ENCODE data around the gene UBQLN1.

The UBQLN1 gene

DNA sequence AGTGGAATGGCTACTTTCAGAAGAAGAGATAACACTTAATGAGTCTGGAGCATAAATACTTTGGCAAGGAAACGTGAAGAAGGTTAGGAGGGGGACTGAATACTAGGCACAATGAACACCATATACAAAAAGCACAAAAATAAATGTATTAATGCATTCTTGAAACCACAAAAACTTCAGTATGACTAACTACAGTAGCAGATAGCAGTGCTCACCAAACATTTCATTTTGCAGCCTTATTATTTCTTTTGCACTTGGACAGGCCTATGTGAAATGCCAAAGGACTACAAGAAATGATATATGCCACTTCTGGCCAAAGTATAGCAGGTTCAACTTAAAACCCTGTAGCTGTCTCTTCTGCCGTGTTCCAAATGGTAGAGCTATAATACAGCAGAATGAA lies 26.3 kb downstream of the UBQLN1 start:
- no peak for DNase-seq

GRCh38 chr9:83680233-83680632 lies 27.5 kb downstream of the UBQLN1 start:
- no peak for DNase-seq

- DNase-seq: no peak
Measured at GRCh38 chr9:83677596-83677995, 30.2 kb downstream of the UBQLN1 start.

DNA sequence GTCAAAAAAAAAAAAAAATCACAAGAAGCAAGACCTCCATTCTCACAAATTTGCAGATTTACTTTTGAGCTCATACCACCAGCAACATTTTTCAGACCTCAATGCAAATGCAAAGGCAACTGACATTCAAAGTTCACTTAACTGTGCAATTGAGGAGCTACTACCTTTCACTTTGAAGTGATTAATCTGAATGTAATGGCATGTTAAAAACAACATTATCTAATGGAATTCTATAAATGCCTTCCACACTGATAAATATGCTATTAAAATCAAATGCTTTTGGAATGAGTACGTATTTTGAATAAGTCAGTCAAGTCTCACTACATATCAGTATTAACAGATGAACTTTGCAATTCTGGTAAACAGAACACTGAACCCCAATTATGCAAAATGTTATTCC lies 32.3 kb downstream of the UBQLN1 start:
- no peak for DNase-seq

DNA sequence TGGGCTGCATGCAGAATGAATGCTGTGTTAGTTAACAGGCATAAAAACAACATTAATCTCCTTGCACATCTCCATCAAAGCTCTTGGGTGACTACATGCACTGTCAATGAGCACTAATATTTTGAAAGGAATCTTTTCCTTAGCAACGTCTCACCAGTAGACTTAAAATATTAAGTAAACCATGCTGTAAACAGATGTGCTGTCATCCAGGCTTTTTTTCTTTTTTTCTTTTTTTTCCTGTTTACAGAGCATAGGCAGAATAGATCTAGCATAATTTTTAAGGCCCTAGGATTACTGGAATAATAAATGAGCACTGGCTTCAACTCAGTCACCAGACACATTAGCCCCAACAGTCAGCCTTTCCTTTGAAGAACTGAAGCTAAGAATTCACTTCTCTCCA lies 36.3 kb downstream of the UBQLN1 start:
- no peak for DNase-seq

DNA sequence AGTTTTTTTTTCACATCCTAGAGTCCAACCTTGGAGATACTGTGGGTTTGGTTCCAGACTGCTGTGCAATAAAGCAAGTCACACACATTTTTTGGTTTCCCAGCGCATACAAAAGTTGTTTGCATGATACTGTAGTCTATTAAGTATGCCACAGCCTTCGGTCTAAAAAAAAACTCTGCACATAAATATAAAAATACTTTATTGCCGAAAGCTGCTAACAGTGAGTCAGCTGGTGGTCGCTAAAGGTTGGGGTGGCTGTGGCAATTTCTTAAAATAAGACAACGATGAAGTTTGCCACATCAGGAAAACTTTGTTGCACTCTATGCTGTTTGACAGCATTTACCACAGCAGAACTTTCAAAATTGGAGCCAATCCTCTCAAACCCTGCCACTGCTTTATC lies 37.4 kb downstream of the UBQLN1 start:
- DNase-seq: no peak

DNA sequence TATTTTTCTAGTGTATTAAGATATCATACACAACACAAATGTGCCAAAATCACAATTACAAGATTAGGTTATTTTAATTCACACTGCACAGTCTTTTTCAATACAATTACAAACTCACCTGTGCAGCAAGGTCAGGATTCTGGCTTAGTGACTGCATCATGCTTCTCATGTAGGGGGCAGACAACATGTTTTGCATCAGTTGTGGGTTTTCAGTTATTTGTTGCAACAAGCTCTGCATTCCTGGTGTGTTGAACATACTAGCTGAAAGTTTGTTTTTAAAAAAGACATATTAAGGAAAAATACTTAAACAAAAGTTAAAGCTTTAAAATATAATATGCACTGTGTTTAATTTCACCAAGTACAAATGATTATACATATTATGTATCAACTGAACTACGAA lies 38.7 kb downstream of the UBQLN1 start:
- DNase-seq: no peak

DNA sequence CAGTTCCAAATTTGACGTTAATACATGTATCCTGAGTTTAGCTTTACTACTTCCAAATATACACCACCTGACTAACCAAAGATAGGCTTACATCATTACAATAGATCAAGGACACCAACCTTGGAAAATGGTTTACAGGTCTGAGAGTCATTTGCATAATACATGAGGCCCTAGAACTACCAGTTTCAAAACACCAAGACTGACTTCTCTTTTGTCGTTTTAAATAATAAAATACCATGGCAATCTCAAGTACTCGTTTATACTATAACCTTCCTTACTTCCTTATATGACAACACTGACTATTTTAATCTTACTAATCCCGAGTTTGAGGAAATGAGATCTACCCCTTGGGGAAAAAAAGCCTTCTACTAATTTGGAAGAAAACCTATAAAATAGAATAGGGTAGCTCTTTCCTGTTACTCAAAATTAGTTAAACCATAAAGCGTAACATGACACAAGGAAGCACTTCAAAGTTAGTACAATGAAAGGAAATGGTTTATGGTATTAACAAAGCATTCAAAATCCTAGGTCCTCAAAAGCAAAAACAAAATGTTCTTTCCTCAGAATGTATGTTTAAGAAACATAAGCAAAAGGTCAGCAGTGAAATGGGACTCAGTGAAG lies 42.1 kb downstream of the UBQLN1 start:
- DNase-seq: no peak

DNA sequence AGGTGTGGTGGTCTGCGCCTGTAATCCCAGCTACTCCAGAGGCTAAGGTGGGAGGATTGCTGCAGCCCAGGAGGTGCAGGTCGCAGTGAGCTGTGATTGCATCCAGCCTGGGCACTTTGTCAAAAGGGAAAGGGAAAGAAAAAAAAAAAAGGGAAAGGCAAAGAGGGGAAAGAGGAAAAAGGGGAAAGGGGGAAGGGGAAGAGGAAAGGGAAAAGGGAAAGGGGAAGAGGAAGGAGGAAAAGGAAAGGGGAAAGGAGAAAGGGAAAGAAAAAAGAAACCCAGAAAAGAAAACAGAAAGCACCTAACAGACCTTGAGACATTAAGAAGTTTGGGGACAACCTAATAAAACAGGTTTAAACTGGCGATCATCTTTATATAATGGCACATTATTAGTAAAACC lies 44.8 kb downstream of the UBQLN1 start:
- DNase-seq: no peak

DNA sequence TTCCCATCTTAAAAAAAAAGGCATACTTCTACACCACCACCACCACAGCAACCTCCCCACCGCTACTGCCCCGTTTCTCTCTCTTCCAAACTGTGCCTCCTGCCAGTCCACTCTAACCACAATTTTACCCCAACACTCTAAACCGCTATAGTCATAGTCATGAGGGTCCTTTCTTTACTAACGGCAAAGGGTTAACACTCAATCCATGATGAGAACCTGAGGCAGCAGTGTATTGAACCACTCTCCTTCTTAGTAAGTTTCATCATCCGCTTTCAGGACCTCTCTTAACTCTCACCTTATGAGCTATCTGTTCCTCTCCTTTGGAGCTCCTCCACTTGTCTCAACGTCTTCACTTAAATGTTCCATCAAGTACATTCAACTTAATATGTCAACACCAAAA lies 50.8 kb downstream of the UBQLN1 start:
- DNase-seq: no peak

- DNase-seq: no peak
Measured at GRCh38 chr9:83656032-83656680, 51.6 kb downstream of the UBQLN1 start.

DNA sequence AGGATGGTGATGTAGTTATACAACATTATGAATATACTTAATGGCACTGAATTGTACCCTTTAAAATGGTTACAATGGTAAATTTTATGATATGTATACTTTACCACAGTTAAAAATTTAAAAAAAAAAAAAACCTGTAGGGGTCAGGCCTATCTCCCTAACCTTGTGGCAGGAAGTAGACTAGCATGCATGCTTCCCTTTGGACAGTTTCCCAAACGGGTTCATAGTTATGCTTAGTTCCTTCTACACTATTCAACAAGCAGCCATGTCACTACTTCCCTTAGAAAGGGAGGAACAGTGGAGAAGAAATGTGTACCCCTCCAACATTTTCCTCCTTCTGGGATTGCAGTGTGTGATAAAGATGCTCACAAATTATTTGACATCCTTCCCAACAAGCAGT lies 52.3 kb downstream of the UBQLN1 start:
- no peak for DNase-seq

- no peak for DNase-seq
Measured at GRCh38 chr9:83652433-83652832, 55.3 kb downstream of the UBQLN1 start.

DNA sequence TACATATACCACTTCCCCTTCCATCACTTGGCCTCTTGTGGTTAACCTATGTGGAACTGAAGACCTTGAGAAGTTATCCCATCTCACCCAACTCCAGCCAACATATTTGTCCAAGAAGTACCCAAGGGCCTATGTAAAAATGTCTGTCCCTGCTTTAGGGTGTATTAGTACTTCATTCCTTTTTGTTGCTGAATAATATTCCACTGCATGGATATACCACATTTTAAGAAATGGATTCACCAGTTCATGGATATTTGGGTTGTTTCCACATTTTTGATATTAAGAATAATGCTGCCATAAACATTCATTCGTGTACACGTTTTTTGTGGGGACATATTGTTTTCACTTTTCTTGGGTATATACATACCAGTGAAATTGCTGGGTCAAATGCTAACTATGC lies 56.2 kb downstream of the UBQLN1 start:
- no peak for DNase-seq

- DNase-seq: no peak
Measured at GRCh38 chr9:83649515-83649914, 58.2 kb downstream of the UBQLN1 start.

DNA sequence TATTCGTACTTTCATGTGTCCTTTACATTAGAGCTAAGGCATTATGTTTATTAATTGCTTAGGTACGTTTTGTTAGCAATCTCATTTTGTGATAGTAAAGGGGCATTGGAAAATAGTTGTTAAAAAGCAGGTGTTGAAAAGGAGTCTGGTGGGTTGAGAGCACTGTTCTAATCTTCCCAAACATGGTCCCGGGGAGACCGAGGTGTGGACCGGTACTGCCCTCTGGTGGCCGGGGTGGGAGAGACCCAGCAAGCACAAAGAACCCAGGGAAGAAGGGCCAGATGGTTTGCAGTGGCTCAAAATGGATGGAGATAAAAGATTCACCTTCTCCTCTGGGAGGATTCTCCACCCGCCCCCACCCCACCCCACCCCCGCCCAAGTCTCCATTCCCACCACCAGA lies 58.7 kb downstream of the UBQLN1 start:
- peak; percentile 78 for DNase-seq

GRCh38 chr9:83646500-83647239 lies 61.1 kb downstream of the UBQLN1 start:
- no peak for DNase-seq

DNA sequence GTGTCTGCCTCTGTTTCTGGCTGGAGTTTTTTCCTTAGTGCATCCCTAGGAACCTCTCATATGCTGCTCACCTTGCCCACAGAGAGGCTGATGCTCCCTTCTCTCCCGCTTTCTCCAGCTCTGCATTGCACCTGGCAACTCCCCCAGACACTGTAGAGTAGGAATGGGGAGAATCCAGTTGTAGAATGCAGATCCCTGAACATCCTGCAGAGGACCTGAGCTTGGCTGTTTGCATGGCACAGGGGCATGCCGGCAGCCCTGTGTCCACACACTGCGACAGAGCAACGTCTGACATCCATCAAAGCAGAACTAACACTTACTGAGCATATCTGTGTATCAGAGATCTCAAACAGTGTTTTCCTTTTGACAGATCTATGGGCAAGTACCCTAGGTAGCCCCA lies 65.0 kb downstream of the UBQLN1 start:
- DNase-seq: no peak

DNA sequence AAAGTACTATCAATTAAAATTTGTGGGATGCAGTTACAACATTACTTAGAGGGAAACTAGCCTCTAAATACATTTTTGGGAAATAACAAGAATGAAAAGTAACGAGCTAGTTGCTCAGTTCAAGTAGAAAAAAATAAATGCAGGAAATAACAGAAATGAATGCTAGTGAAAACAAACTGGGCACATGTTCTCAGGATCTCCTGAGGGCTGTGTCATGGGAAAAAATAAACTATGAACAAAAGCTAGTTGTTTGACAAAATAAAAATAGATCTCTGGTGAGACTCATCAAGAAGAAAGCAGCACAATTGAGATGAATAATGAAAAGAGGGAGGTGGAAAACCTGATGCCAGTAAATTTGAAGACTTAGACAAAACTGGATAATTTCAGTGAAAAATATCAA lies 68.5 kb downstream of the UBQLN1 start:
- no peak for DNase-seq

DNA sequence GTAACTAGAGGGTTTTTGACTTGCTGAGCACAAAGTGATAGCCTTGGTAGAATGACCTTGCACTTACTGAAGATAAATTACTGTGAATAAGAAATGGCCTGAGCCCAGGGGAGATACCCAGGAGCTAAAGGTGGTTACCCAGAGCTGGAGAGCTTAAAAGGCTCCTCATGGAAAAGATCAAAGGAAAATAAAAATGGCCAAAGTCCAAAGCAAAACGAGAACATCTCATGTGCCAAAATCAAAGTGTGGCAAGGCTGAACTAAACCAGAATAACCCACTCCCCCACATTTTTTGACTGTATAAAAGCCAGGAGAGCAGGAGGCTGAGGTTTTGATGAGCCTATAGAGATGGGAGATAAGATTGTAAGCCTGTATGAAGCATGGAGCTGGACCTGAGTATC lies 70.4 kb downstream of the UBQLN1 start:
- no peak for DNase-seq

DNA sequence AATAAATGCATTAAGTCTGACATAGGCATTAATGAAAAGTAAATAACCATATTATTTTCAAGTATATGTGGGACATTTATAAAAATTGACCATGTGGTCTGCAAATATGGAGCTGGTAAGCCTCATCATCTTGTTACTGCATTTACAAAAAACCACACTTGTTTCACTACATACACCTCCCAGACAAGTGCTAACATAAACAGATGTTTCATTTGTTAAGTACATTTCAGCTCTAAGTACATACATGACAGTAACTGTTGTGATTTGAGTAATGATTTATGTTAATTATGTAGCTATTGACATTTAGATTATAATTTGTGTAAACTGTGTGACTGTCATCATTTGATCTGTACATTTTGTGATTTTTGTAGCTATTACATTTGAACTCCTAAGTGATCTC lies 70.9 kb downstream of the UBQLN1 start:
- DNase-seq: no peak

GRCh38 chr9:83633676-83634075 lies 74.1 kb downstream of the UBQLN1 start:
- DNase-seq: no peak

- DNase-seq: no peak
Measured at GRCh38 chr9:83633255-83633654, 74.5 kb downstream of the UBQLN1 start.

GRCh38 chr9:83630938-83631457 lies 76.8 kb downstream of the UBQLN1 start:
- no peak for DNase-seq
